Prostate gland (tissue), 2 donors: Measurements from ENCODE around the gene TMTC2.

Source experiments
- POLR2A ChIP-seq: fragments of 450-650 bp; IDR thresholded peaks from one replicate; pipeline ENCODE4 v1.6.1; 2016; ENCODE audit warnings: antibody characterized with exemption, mild to moderate bottlenecking
- POLR2AphosphoS5 ChIP-seq: sonication (generic); formaldehyde crosslinking; IDR thresholded peaks from one replicate; pipeline ENCODE4 v1.6.1; 2017; ENCODE audit warnings: antibody characterized with exemption
- TF ChIP-seq, protein P1 (sequence below), 4 experiments: fragments of 200-600 bp in 2 of 4; fragments of 450-650 bp in 2 of 4; sonication (generic) in 2 of 4; IDR thresholded peaks; 1 replicate in 3 of 4; 2 replicates in 1 of 4; pipeline ENCODE4 v1.5.1; 2016 to 2019; ENCODE audit warnings: antibody characterized with exemption in 4 of 4, mild to moderate bottlenecking in 2 of 4, moderate library complexity in 2 of 4

DNA sequence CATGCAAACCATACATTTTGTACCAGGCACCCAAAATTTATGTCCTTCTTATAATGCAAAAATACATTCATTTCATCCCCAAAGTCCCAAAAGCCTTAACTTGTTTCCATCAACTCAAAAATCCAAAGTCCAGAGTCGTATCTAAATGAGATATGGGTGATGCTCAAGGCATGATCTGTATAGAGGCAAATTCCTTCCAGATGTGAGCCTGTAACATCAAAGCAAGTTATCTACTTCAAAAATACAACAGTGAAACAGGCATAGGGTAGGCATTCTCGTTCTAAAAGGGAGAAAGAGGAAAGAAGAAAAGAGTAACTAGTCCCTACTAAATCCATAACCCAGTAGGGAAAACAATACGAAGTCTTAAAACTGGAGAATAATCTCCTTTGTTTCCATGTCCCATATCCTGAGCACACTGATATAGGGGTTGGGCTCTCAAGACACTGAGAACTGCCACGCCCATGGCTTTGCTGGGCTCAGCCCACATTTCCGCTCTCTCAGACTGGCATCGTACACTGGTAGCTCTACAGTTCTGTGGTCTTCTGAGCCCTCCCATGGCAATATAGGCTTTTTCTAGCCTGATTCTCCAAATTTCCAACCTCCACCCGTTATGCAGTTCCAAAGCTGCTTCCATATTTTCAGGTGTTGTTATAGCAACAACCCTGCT lies 232.8 kb downstream of the TMTC2 start:
- TF ChIP-seq, protein P1, sequence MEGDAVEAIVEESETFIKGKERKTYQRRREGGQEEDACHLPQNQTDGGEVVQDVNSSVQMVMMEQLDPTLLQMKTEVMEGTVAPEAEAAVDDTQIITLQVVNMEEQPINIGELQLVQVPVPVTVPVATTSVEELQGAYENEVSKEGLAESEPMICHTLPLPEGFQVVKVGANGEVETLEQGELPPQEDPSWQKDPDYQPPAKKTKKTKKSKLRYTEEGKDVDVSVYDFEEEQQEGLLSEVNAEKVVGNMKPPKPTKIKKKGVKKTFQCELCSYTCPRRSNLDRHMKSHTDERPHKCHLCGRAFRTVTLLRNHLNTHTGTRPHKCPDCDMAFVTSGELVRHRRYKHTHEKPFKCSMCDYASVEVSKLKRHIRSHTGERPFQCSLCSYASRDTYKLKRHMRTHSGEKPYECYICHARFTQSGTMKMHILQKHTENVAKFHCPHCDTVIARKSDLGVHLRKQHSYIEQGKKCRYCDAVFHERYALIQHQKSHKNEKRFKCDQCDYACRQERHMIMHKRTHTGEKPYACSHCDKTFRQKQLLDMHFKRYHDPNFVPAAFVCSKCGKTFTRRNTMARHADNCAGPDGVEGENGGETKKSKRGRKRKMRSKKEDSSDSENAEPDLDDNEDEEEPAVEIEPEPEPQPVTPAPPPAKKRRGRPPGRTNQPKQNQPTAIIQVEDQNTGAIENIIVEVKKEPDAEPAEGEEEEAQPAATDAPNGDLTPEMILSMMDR (IDR thresholded peaks at IDR 0.05) = no peak
- TF ChIP-seq POLR2AphosphoS5 = no peak
- TF ChIP-seq POLR2A = no peak
